GM10266 (cell line): Measurements from ENCODE around the gene PCNT.
"Not testable (repeated sequence)": the region's sequence is repeated elsewhere in the genome, so short reads cannot be mapped to it uniquely, and the experiment has no call there.

ENCODE experiments used
- DNase-seq: peaks from one replicate; pipeline ENCODE4 v3.0.0; 2012; ENCODE audit errors: extremely low spot score
- TF ChIP-seq, protein P1 (sequence below): IDR thresholded peaks from 2 replicates; pipeline ENCODE4 v1.5.1; 2012; ENCODE audit warnings: mild to moderate bottlenecking, low read depth; ENCODE audit not compliant: control insufficient read depth, insufficient read depth; ENCODE audit errors: missing control alignments

PCNT gene

DNA sequence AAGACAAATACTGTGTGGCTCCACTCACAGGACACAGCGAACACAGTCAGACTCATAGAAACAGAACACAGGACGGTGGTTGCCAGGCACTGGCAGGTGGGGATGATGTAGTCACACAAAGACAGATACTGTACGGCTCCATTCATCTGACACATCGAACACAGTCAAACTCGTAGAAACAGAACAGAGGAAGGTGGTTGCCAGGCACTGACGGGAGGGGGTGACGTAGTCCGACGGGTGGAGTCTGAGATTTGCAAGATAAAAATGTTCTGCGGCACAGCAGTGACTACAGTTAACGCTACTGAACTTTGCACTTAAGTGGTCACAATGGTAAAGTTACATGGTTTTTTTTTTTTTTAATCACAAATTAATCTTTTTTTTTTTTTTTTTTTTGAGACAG, 19.0 kb upstream of the PCNT start:
- TF ChIP-seq, protein P1, sequence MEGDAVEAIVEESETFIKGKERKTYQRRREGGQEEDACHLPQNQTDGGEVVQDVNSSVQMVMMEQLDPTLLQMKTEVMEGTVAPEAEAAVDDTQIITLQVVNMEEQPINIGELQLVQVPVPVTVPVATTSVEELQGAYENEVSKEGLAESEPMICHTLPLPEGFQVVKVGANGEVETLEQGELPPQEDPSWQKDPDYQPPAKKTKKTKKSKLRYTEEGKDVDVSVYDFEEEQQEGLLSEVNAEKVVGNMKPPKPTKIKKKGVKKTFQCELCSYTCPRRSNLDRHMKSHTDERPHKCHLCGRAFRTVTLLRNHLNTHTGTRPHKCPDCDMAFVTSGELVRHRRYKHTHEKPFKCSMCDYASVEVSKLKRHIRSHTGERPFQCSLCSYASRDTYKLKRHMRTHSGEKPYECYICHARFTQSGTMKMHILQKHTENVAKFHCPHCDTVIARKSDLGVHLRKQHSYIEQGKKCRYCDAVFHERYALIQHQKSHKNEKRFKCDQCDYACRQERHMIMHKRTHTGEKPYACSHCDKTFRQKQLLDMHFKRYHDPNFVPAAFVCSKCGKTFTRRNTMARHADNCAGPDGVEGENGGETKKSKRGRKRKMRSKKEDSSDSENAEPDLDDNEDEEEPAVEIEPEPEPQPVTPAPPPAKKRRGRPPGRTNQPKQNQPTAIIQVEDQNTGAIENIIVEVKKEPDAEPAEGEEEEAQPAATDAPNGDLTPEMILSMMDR, result no peak
- no peak for DNase-seq

- no peak for DNase-seq
- TF ChIP-seq, protein P1, result no peak
Observed at GRCh38 chr21:46307625-46308024, 16.3 kb upstream of the PCNT start.

DNA sequence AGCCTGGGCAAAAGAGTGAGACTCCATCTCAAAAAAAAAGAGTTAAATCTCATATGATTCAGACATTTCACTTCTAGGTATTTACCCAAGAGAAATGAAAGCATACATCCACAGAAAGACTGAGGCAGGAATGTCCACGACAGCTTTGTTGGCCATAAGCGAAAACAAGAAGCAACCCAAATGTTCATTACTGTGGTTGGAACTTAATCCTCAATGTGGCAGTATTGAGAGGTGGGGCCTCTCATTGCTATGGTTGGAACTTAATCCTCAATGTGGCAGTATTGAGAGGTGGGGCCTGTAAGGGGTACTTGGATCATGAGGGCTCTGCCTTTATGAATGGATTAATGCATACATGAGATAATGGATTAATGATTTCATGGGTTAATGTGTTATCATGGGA, 15.5 kb upstream of the PCNT start:
- TF ChIP-seq, protein P1, result no peak
- DNase-seq, result no peak

DNA sequence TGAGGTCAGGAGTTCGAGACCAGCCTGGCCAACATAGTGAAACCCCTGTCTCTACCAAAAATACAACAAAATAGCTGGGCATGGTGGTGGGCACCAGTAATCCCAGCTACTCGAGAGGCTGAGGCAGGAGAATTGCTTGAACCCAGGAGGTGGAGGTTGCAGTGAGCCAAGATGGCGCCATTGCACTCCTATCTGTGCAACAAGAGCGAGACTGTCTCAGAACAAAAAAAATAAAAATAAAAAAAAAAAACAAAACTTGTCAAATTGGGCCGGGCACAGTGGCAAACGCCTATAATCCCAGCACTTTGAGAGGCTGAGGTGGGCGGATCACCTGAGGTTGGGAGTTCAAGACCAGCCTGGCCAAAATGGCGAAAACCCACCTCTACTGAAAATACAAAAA, 13.7 kb upstream of the PCNT start:
- DNase-seq, result not testable (repeated sequence)

- no peak for DNase-seq
- TF ChIP-seq, protein P1, result no peak
Observed at GRCh38 chr21:46311568-46311967, 12.4 kb upstream of the PCNT start.

GRCh38 chr21:46312949-46313348, 11.0 kb upstream of the PCNT start:
- TF ChIP-seq, protein P1, result no peak
- DNase-seq, result no peak

DNA sequence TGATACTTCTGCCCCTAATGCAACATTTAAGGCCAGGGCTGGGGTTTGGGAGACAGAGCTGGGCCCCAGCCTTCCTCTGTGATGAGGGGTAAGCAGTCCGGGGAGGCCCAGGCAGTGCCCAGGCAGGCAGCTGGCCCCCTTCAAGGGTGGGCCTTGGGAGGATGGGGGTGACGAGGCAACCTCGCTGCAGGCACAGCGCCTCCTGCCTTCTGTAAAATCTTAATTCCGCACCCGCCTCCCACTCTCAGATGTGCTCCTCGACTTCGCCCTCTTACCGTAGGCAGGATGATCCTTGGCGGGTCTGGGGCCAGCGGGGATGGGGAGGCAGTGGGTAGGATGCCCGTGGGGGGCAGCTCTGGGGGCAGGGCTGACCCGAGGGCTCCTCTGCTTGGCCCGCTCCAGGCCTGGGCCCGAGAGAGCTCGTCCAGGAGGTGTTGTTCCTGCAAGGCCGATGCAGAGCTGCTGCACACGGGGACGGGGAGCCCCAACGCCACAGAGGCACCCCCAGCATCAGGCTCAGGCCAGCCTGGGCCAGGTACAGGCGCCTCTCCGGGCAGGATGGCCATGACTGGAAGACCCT, 9.4 kb upstream of the PCNT start:
- TF ChIP-seq, protein P1, result no peak
- no peak for DNase-seq
